GM23248 (cell line): ENCODE results near the gene CCDC159.

Experiments
- EZH2 ChIP-seq: fragments of 200-600 bp; sonication (generic); IDR thresholded peaks from 2 replicates; pipeline ENCODE4 v1.6.1; 2018; ENCODE audit warnings: antibody characterized with exemption, mild to moderate bottlenecking; ENCODE audit not compliant: insufficient read depth, poor library complexity, severe bottlenecking
- EZH2phosphoT487 ChIP-seq: fragments of 200-600 bp; sonication (generic); IDR thresholded peaks from 2 replicates; pipeline ENCODE4 v1.6.1; 2018; ENCODE audit warnings: antibody characterized with exemption, moderate library complexity, mild to moderate bottlenecking, low read depth; ENCODE audit not compliant: insufficient read depth

- TF ChIP-seq EZH2 (no peak), EZH2phosphoT487 (no peak)
Observed at GRCh38 chr19:11347546-11348039, 1.3 kb downstream of the CCDC159 start.
